Activated CD4-positive, CD25-positive, alpha-beta regulatory T cell treated with anti-CD3 and anti-CD28 coated beads, Interleukin-2, amount 50 U/mL, for 24 hours (primary cell): Measurements from ENCODE around the gene LTK.

Source experiments
- ATAC-seq, 2 donors: fragments of 150-1000 bp; cut with Tn5 transposase; one replicate each; pipeline ENCODE4 v1.10.0; 2021; ENCODE audit warnings: mild to moderate bottlenecking in 1 of 2, moderate library complexity in 1 of 2

LTK gene

GRCh38 chr15:41523097-41523496, 9.5 kb upstream of the LTK start:
- ATAC-seq = no peak

GRCh38 chr15:41521614-41522013, 8.0 kb upstream of the LTK start:
- no peak for ATAC-seq

- ATAC-seq = no peak
Measured at GRCh38 chr15:41520636-41521035, 7.0 kb upstream of the LTK start.

GRCh38 chr15:41517895-41518449, 4.3 kb upstream of the LTK start:
- ATAC-seq = no peak

GRCh38 chr15:41512940-41513505, 604 bp downstream of the LTK start:
- ATAC-seq = peak; percentile 39 to 49

GRCh38 chr15:41512512-41512939, 1.1 kb downstream of the LTK start:
- no peak for ATAC-seq

GRCh38 chr15:41511899-41512369, 1.7 kb downstream of the LTK start:
- peak in 1 of 2 donors; percentile 36 for ATAC-seq

GRCh38 chr15:41511331-41511898, 2.2 kb downstream of the LTK start:
- no peak for ATAC-seq

GRCh38 chr15:41510728-41511127, 2.9 kb downstream of the LTK start:
- ATAC-seq = no peak

GRCh38 chr15:41507820-41508290, 5.8 kb downstream of the LTK start:
- ATAC-seq = no peak

- no peak for ATAC-seq
Measured at GRCh38 chr15:41506796-41507341, 6.8 kb downstream of the LTK start.

GRCh38 chr15:41505776-41506175, 7.9 kb downstream of the LTK start:
- ATAC-seq = no peak

GRCh38 chr15:41504751-41505492, 8.7 kb downstream of the LTK start:
- ATAC-seq = no peak

GRCh38 chr15:41503669-41504010, 10.0 kb downstream of the LTK start:
- no peak for ATAC-seq

GRCh38 chr15:41502795-41503668, 10.6 kb downstream of the LTK start:
- ATAC-seq = peak in 1 of 2 donors; percentile 8

- ATAC-seq = peak; percentile 52 to 65
Measured at GRCh38 chr15:41501931-41502794, 11.5 kb downstream of the LTK start.

GRCh38 chr15:41501191-41501917, 12.3 kb downstream of the LTK start:
- peak; percentile 48 to 63 for ATAC-seq

- no peak for ATAC-seq
Measured at GRCh38 chr15:41499109-41499851, 14.3 kb downstream of the LTK start.

- no peak for ATAC-seq
Measured at GRCh38 chr15:41498657-41499056, 15.0 kb downstream of the LTK start.
